ENCODE data around the gene GNL3L. TPM values are rescaled to one million over a fixed set of nuclear protein-coding genes. Genes with fewer than 3 reads are reported as not detected.
"Not testable (repeated sequence)": the region's sequence is repeated elsewhere in the genome, so short reads cannot be mapped to it uniquely, and the experiment has no call there.

The GNL3L gene
- total and polyA plus RNA-seq, 4 donors: 8.1 to 23.7 (median 21.1) TPM

- H3K27ac ChIP-seq (ENCODE audit: low read depth, low read length): peak within 1 kb of the TSS; percentile 82
- 21% methylated on average over 39 of the region's 51 CpGs for WGBS (ENCODE audit: insufficient coverage)
- peak in 5 of 6 donors; percentile 36 to 89 (median 57) for DNase-seq (ENCODE audit: low read depth in 4 of 6, low spot score in 6 of 6)
- peak within 1 kb of the TSS; percentile 55 for H3K4me3 ChIP-seq (ENCODE audit: low read depth, low read length)
- H3K9me3 ChIP-seq (ENCODE audit: control insufficient read depth, insufficient read depth, low read length): no peaks in the 10 kb centered on the region
- no peaks in the 10 kb centered on the region for H3K27me3 ChIP-seq (ENCODE audit: control insufficient read depth, insufficient read depth, low read length)
- H3K4me1 ChIP-seq (ENCODE audit: control insufficient read depth, insufficient read depth, low read length): peaks cover 8% of the 10 kb centered on the region
- no peaks in the 10 kb centered on the region for H3K36me3 ChIP-seq (ENCODE audit: control insufficient read depth, insufficient read depth, low read length)
These were observed 34.1 kb upstream of the GNL3L start, which contains the start of gene FGD1 for GRCh38 chrX:54495814-54496516. TSS of gene FGD1 (minus strand) at chrX:54496234. CDS start at chrX:54495432, 802 bp downstream.

- Histone ChIP-seq H3K27ac (ENCODE audit: low read depth, low read length) (peak overlapping the region; percentile 82), H3K4me3 (ENCODE audit: low read depth, low read length) (peak overlapping the region; percentile 38), H3K9me3 (ENCODE audit: control insufficient read depth, insufficient read depth, low read length) (no peaks in the 10 kb centered on the region), H3K4me1 (ENCODE audit: control insufficient read depth, insufficient read depth, low read length) (peaks cover 8% of the 10 kb centered on the region), H3K27me3 (ENCODE audit: control insufficient read depth, insufficient read depth, low read length) (no peaks in the 10 kb centered on the region), H3K36me3 (ENCODE audit: control insufficient read depth, insufficient read depth, low read length) (no peaks in the 10 kb centered on the region)
- WGBS (ENCODE audit: insufficient coverage): 51% methylated on average over 5 of the region's 5 CpGs
- no peak for DNase-seq (ENCODE audit: low read depth in 4 of 6, low spot score in 6 of 6)
These were observed 33.5 kb upstream of the GNL3L start for GRCh38 chrX:54496517-54496852.

- no peaks in the 10 kb centered on the region for H3K9me3 ChIP-seq (ENCODE audit: control insufficient read depth, insufficient read depth, low read length)
- peak overlapping the region; percentile 82 for H3K27ac ChIP-seq (ENCODE audit: low read depth, low read length)
- 81% methylated on average over 6 of the region's 6 CpGs for WGBS (ENCODE audit: insufficient coverage)
- no peak overlapping the region for H3K4me3 ChIP-seq (ENCODE audit: low read depth, low read length)
- H3K36me3 ChIP-seq (ENCODE audit: control insufficient read depth, insufficient read depth, low read length): no peaks in the 10 kb centered on the region
- no peaks in the 10 kb centered on the region for H3K27me3 ChIP-seq (ENCODE audit: control insufficient read depth, insufficient read depth, low read length)
- peaks cover 8% of the 10 kb centered on the region for H3K4me1 ChIP-seq (ENCODE audit: control insufficient read depth, insufficient read depth, low read length)
- no peak for DNase-seq (ENCODE audit: low read depth in 4 of 6, low spot score in 6 of 6)
These were observed 33.1 kb upstream of the GNL3L start for GRCh38 chrX:54496936-54497335.

GRCh38 chrX:54509400-54509799, 20.6 kb upstream of the GNL3L start:
- WGBS (ENCODE audit: insufficient coverage): 77% methylated on average over 2 of the region's 4 CpGs
- no peak overlapping the region for H3K27ac ChIP-seq (ENCODE audit: low read depth, low read length)

GRCh38 chrX:54529151-54529550, 868 bp upstream of the GNL3L start:
- peak in 3 of 6 donors; percentile 2 to 43 (median 11) for DNase-seq (ENCODE audit: low read depth in 4 of 6, low spot score in 6 of 6)
- H3K27ac ChIP-seq (ENCODE audit: low read depth, low read length): peak overlapping the region; percentile 86
- no CpG with 5 or more reads among the region's 3 CpGs for WGBS (ENCODE audit: insufficient coverage)
- H3K9me3 ChIP-seq (ENCODE audit: control insufficient read depth, insufficient read depth, low read length): no peaks in the 10 kb centered on the region
- H3K4me3 ChIP-seq (ENCODE audit: low read depth, low read length): peak overlapping the region; percentile 67
- no peaks in the 10 kb centered on the region for H3K4me1 ChIP-seq (ENCODE audit: control insufficient read depth, insufficient read depth, low read length)
- H3K36me3 ChIP-seq (ENCODE audit: control insufficient read depth, insufficient read depth, low read length): no peaks in the 10 kb centered on the region
- no peaks in the 10 kb centered on the region for H3K27me3 ChIP-seq (ENCODE audit: control insufficient read depth, insufficient read depth, low read length)

More at GRCh38 chrX:54509400-54509799, 20.6 kb upstream of the GNL3L start:
- Histone ChIP-seq H3K4me1 (ENCODE audit: control insufficient read depth, insufficient read depth, low read length) (no peaks in the 10 kb centered on the region), H3K4me3 (ENCODE audit: low read depth, low read length) (no peak overlapping the region), H3K27me3 (ENCODE audit: control insufficient read depth, insufficient read depth, low read length) (no peaks in the 10 kb centered on the region), H3K36me3 (ENCODE audit: control insufficient read depth, insufficient read depth, low read length) (no peaks in the 10 kb centered on the region), H3K9me3 (ENCODE audit: control insufficient read depth, insufficient read depth, low read length) (no peaks in the 10 kb centered on the region)
- DNase-seq (ENCODE audit: low read depth in 4 of 6, low spot score in 6 of 6): no peak

- Histone ChIP-seq H3K4me3 (ENCODE audit: low read depth, low read length) (peak overlapping the region; percentile 67), H3K27me3 (ENCODE audit: control insufficient read depth, insufficient read depth, low read length) (no peaks in the 10 kb centered on the region), H3K9me3 (ENCODE audit: control insufficient read depth, insufficient read depth, low read length) (no peaks in the 10 kb centered on the region), H3K4me1 (ENCODE audit: control insufficient read depth, insufficient read depth, low read length) (no peaks in the 10 kb centered on the region), H3K36me3 (ENCODE audit: control insufficient read depth, insufficient read depth, low read length) (no peaks in the 10 kb centered on the region), H3K27ac (ENCODE audit: low read depth, low read length) (peak overlapping the region; percentile 17)
- peak in 1 of 6 donors; percentile 1 for DNase-seq (ENCODE audit: low read depth in 4 of 6, low spot score in 6 of 6)
- WGBS (ENCODE audit: insufficient coverage): 28% methylated on average over 18 of the region's 22 CpGs
These were observed 410 bp downstream of the GNL3L start for GRCh38 chrX:54530357-54530900.

GRCh38 chrX:54534271-54534670, 4.3 kb downstream of the GNL3L start:
- Histone ChIP-seq H3K36me3 (ENCODE audit: control insufficient read depth, insufficient read depth, low read length) (no peaks in the 10 kb centered on the region), H3K9me3 (ENCODE audit: control insufficient read depth, insufficient read depth, low read length) (no peaks in the 10 kb centered on the region), H3K4me1 (ENCODE audit: control insufficient read depth, insufficient read depth, low read length) (no peaks in the 10 kb centered on the region), H3K4me3 (ENCODE audit: low read depth, low read length) (no peak overlapping the region), H3K27me3 (ENCODE audit: control insufficient read depth, insufficient read depth, low read length) (no peaks in the 10 kb centered on the region), H3K27ac (ENCODE audit: low read depth, low read length) (no peak overlapping the region)
- no peak for DNase-seq (ENCODE audit: low read depth in 4 of 6, low spot score in 6 of 6)
- WGBS (ENCODE audit: insufficient coverage): 81% methylated on average over 4 of the region's 4 CpGs

- WGBS (ENCODE audit: insufficient coverage): 64% methylated on average over 3 of the region's 4 CpGs
- no peak for DNase-seq (ENCODE audit: low read depth in 4 of 6, low spot score in 6 of 6)
- Histone ChIP-seq H3K27me3 (ENCODE audit: control insufficient read depth, insufficient read depth, low read length) (no peaks in the 10 kb centered on the region), H3K9me3 (ENCODE audit: control insufficient read depth, insufficient read depth, low read length) (no peaks in the 10 kb centered on the region), H3K36me3 (ENCODE audit: control insufficient read depth, insufficient read depth, low read length) (peaks cover 29% of the 10 kb centered on the region), H3K27ac (ENCODE audit: low read depth, low read length) (no peak overlapping the region), H3K4me3 (ENCODE audit: low read depth, low read length) (no peak overlapping the region), H3K4me1 (ENCODE audit: control insufficient read depth, insufficient read depth, low read length) (no peaks in the 10 kb centered on the region)
These were observed 10.3 kb downstream of the GNL3L start for GRCh38 chrX:54540289-54540688.

GRCh38 chrX:54542239-54542638, 12.2 kb downstream of the GNL3L start:
- not testable (repeated sequence) for H3K9me3 ChIP-seq (ENCODE audit: control insufficient read depth, insufficient read depth, low read length); DNase-seq (ENCODE audit: low read depth in 4 of 6, low spot score in 6 of 6); H3K4me3 ChIP-seq (ENCODE audit: low read depth, low read length); H3K27me3 ChIP-seq (ENCODE audit: control insufficient read depth, insufficient read depth, low read length); H3K27ac ChIP-seq (ENCODE audit: low read depth, low read length); H3K4me1 ChIP-seq (ENCODE audit: control insufficient read depth, insufficient read depth, low read length)
- WGBS (ENCODE audit: insufficient coverage): no CpG with 5 or more reads among the region's 4 CpGs
- H3K36me3 ChIP-seq (ENCODE audit: control insufficient read depth, insufficient read depth, low read length): peaks cover 35% of the 10 kb centered on the region

GRCh38 chrX:54550821-54551220, 20.8 kb downstream of the GNL3L start:
- no peak overlapping the region for H3K4me3 ChIP-seq (ENCODE audit: low read depth, low read length)
- H3K27me3 ChIP-seq (ENCODE audit: control insufficient read depth, insufficient read depth, low read length): no peaks in the 10 kb centered on the region
- H3K4me1 ChIP-seq (ENCODE audit: control insufficient read depth, insufficient read depth, low read length): no peaks in the 10 kb centered on the region
- no peak overlapping the region for H3K27ac ChIP-seq (ENCODE audit: low read depth, low read length)
- 88% methylated on average over 4 of the region's 4 CpGs for WGBS (ENCODE audit: insufficient coverage)
- H3K9me3 ChIP-seq (ENCODE audit: control insufficient read depth, insufficient read depth, low read length): no peaks in the 10 kb centered on the region
- no peak for DNase-seq (ENCODE audit: low read depth in 4 of 6, low spot score in 6 of 6)
- H3K36me3 ChIP-seq (ENCODE audit: control insufficient read depth, insufficient read depth, low read length): peaks cover 54% of the 10 kb centered on the region

Measured in spinal cord (tissue), 10 donors.